Measurements from ENCODE around the gene ZNRF1. TPM values are rescaled to one million over a fixed set of nuclear protein-coding genes. Genes with fewer than 3 reads are reported as not detected.

ZNRF1 gene
- total and polyA plus RNA-seq, 2 of the 13 experiments (the other 11 are each of a cell fraction or from before 2014, with no cell fraction given) = 43.9 to 58.7 TPM

DNA sequence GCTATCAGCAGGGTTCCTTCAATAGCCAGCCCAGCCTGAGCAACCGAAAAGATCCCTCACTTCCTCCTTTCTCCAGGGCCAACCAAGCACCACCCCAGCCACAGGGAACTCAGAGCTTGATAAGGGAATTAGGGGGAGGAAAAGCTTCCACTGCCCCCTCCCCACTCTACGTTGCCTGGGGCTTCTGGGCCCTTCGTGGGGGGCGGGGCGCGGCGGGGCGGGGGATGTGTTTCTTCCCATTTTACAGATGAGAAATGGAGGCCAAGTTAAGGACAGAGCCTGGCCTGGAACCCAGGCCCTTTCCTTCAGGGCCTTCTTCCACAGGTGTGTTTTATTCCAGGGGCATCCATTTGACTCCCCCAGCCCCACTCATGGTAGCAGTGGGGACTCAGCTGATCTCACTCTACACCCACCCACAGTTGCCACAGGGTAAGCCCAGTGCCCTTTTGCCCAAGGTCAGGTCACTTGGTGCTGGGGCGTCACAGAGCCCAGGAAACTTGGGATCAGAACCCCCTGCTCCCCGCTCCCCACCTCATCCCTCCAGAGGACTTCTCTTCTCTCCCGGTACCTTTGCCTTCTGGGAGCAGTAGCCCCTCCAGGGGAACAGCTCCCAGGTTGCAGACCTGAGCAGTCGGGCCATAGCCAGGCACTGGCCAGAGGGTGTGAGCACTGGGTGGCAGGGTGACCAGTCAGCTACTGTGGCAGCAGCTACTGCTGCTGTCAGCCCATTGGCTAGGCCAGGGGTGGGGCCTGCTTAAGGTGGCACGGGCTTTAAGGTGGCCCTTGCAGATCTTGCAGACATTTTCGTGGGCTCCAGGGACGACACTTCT lies 117.5 kb downstream of the ZNRF1 start, which contains the start of gene LDHD (continued):
- TF ChIP-seq, protein P1, sequence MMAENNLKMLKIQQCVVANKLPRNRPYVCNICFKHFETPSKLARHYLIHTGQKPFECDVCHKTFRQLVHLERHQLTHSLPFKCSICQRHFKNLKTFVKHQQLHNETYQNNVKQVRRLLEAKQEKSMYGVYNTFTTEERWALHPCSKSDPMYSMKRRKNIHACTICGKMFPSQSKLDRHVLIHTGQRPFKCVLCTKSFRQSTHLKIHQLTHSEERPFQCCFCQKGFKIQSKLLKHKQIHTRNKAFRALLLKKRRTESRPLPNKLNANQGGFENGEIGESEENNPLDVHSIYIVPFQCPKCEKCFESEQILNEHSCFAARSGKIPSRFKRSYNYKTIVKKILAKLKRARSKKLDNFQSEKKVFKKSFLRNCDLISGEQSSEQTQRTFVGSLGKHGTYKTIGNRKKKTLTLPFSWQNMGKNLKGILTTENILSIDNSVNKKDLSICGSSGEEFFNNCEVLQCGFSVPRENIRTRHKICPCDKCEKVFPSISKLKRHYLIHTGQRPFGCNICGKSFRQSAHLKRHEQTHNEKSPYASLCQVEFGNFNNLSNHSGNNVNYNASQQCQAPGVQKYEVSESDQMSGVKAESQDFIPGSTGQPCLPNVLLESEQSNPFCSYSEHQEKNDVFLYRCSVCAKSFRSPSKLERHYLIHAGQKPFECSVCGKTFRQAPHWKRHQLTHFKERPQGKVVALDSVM (CRISPR knock-in tag; IDR thresholded peaks at IDR 0.05) = no peak; the same call in 1 of the 2 replicates
- TF ChIP-seq, protein P2, sequence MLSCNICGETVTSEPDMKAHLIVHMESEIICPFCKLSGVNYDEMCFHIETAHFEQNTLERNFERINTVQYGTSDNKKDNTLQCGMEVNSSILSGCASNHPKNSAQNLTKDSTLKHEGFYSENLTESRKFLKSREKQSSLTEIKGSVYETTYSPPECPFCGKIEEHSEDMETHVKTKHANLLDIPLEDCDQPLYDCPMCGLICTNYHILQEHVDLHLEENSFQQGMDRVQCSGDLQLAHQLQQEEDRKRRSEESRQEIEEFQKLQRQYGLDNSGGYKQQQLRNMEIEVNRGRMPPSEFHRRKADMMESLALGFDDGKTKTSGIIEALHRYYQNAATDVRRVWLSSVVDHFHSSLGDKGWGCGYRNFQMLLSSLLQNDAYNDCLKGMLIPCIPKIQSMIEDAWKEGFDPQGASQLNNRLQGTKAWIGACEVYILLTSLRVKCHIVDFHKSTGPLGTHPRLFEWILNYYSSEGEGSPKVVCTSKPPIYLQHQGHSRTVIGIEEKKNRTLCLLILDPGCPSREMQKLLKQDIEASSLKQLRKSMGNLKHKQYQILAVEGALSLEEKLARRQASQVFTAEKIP (CRISPR knock-in tag; IDR thresholded peaks at IDR 0.05; ENCODE audit: borderline replicate concordance) = no peak
- TF ChIP-seq JARID2 (CRISPR knock-in tag; IDR thresholded peaks at IDR 0.05; ENCODE audit: insufficient replicate concordance) (no peak), ZNF75D (CRISPR knock-in tag; IDR thresholded peaks at IDR 0.05; ENCODE audit: borderline replicate concordance) (no peak), ZNF510 (CRISPR knock-in tag; IDR thresholded peaks at IDR 0.05; ENCODE audit: low read depth) (no peak), ZNF619 (CRISPR knock-in tag; IDR thresholded peaks at IDR 0.05) (0 out of 2 replicates have a peak, but pooled peaks have one; percentile 73), ZNF883 (CRISPR knock-in tag; IDR thresholded peaks at IDR 0.05; ENCODE audit: not compliant biosample characterization) (peak; percentile 83), ZNF792 (CRISPR knock-in tag; IDR thresholded peaks at IDR 0.05) (peak; percentile 74), RXRA (CRISPR knock-in tag; IDR thresholded peaks at IDR 0.05) (peak; percentile 81), ZKSCAN5 (CRISPR knock-in tag; IDR thresholded peaks at IDR 0.05) (0 out of 2 replicates have a peak, but pooled peaks have one; percentile 15), ETV5 (CRISPR knock-in tag; IDR thresholded peaks at IDR 0.05; ENCODE audit: borderline replicate concordance) (peak; percentile 12; the same call in 1 of the 2 replicates), FOXC1 (CRISPR knock-in tag; IDR thresholded peaks at IDR 0.05; ENCODE audit: borderline replicate concordance) (0 out of 2 replicates have a peak, but pooled peaks have one; percentile 43), SP4 (CRISPR knock-in tag; IDR thresholded peaks at IDR 0.05) (peak; percentile 75), ZNF737 (CRISPR knock-in tag; IDR thresholded peaks at IDR 0.05; ENCODE audit: borderline replicate concordance) (no peak), ZBTB8A (CRISPR knock-in tag; IDR thresholded peaks at IDR 0.05; ENCODE audit: borderline replicate concordance, low read depth) (0 out of 2 replicates have a peak, but pooled peaks have one; percentile 46), SIN3A (IDR thresholded peaks at IDR 0.05; ENCODE audit: borderline replicate concordance, low read depth, low read length) (peak; percentile 57; the same call in 1 of the 2 replicates)
- TF ChIP-seq, protein P3, sequence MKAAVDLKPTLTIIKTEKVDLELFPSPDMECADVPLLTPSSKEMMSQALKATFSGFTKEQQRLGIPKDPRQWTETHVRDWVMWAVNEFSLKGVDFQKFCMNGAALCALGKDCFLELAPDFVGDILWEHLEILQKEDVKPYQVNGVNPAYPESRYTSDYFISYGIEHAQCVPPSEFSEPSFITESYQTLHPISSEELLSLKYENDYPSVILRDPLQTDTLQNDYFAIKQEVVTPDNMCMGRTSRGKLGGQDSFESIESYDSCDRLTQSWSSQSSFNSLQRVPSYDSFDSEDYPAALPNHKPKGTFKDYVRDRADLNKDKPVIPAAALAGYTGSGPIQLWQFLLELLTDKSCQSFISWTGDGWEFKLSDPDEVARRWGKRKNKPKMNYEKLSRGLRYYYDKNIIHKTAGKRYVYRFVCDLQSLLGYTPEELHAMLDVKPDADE (CRISPR knock-in tag; IDR thresholded peaks at IDR 0.05) = no peak
- TF ChIP-seq, protein P4, sequence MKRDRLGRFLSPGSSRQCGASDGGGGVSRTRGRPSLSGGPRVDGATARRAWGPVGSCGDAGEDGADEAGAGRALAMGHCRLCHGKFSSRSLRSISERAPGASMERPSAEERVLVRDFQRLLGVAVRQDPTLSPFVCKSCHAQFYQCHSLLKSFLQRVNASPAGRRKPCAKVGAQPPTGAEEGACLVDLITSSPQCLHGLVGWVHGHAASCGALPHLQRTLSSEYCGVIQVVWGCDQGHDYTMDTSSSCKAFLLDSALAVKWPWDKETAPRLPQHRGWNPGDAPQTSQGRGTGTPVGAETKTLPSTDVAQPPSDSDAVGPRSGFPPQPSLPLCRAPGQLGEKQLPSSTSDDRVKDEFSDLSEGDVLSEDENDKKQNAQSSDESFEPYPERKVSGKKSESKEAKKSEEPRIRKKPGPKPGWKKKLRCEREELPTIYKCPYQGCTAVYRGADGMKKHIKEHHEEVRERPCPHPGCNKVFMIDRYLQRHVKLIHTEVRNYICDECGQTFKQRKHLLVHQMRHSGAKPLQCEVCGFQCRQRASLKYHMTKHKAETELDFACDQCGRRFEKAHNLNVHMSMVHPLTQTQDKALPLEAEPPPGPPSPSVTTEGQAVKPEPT (CRISPR knock-in tag; IDR thresholded peaks at IDR 0.05; ENCODE audit: low read depth) = peak; percentile 100
- TF ChIP-seq, protein P5, sequence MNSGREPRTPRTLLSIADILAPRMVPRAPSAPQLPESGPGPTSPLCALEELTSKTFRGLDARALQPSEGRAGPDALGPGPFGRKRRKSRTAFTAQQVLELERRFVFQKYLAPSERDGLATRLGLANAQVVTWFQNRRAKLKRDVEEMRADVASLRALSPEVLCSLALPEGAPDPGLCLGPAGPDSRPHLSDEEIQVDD (CRISPR knock-in tag; IDR thresholded peaks at IDR 0.05; ENCODE audit: borderline replicate concordance) = peak; percentile 80; the same call in 1 of the 2 replicates

All from HepG2 (cell line).